Esophagus muscularis mucosa (tissue), 3 donors: ENCODE data around the gene ASB18.

Experiments
- POLR2AphosphoS5 ChIP-seq, 2 donors: sonication (generic); formaldehyde crosslinking; IDR thresholded peaks; one replicate each; pipeline ENCODE4 v1.6.1; 2017; ENCODE audit warnings: antibody characterized with exemption in 2 of 2
- TF ChIP-seq, protein P1 (sequence below), 3 experiments: fragments of 200-600 bp in 2 of 3; fragments of 450-650 bp in 1 of 3; sonication (generic) in 2 of 3; IDR thresholded peaks; one replicate each; pipeline ENCODE4 v1.5.1; 2017 to 2019; ENCODE audit warnings: antibody characterized with exemption in 3 of 3, mild to moderate bottlenecking in 2 of 3, moderate library complexity in 1 of 3

DNA sequence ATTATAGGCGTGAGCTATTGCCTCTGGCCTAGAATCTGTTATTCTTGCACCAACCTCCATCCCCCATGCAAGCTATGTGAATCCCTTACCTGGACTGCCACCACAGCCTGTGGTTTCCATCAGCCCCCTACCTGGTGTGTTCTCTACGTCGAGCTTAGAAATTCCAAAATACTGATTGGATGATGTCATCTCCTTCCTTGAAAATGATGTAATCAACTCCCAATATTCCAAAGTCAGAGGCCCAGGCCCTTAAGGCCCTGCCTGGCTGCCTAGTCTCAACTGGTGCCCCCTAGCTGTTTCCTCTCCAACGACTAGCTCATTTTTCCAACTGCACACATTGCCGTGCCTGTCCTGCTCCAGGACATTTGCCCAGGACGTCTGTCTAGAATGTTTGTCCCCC, 54.7 kb downstream of the ASB18 start:
- TF ChIP-seq, protein P1, sequence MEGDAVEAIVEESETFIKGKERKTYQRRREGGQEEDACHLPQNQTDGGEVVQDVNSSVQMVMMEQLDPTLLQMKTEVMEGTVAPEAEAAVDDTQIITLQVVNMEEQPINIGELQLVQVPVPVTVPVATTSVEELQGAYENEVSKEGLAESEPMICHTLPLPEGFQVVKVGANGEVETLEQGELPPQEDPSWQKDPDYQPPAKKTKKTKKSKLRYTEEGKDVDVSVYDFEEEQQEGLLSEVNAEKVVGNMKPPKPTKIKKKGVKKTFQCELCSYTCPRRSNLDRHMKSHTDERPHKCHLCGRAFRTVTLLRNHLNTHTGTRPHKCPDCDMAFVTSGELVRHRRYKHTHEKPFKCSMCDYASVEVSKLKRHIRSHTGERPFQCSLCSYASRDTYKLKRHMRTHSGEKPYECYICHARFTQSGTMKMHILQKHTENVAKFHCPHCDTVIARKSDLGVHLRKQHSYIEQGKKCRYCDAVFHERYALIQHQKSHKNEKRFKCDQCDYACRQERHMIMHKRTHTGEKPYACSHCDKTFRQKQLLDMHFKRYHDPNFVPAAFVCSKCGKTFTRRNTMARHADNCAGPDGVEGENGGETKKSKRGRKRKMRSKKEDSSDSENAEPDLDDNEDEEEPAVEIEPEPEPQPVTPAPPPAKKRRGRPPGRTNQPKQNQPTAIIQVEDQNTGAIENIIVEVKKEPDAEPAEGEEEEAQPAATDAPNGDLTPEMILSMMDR (IDR thresholded peaks at IDR 0.05) = no peak
- no peak for TF ChIP-seq POLR2AphosphoS5 (IDR thresholded peaks at IDR 0.05)
